ENCODE data around the gene EPN1. TPM values are rescaled to one million over a fixed set of nuclear protein-coding genes. Genes with fewer than 3 reads are reported as not detected.

EPN1 gene
- total and polyA plus RNA-seq, 8 donors: 38.4 to 102 (median 80.9) TPM

GRCh38 chr19:55645512-55645881, 29.5 kb upstream of the EPN1 start:
- Histone ChIP-seq H3K27ac (no peak overlapping the region), H3K9me3 (no peaks in the 10 kb centered on the region), H3K4me1 (peaks cover 6 to 12% (median 7%) of the 10 kb centered on the region in 3 donors)

GRCh38 chr19:55646889-55647731, 27.9 kb upstream of the EPN1 start:
- ATAC-seq (no peak), FAIRE-seq (no peak), DNase-seq (peak in 2 of 6 donors; percentile 23 to 46)
- H3K9me3 ChIP-seq: no peaks in the 10 kb centered on the region
- no peaks in the 10 kb centered on the region for H3K27me3 ChIP-seq
- H3K4me3 ChIP-seq: peak overlapping the region in 3 of 4 donors; percentile 81 to 91 (median 90)
- intact Hi-C loops (cut with DNase I): no loop called here
- TF ChIP-seq CTCF (IDR thresholded peaks at IDR 0.05): no peak
- WGBS, 2 donors: 30 to 32% methylated on average over 14 of the region's 14 CpGs
- H3K4me1 ChIP-seq: peaks cover 6 to 12% (median 7%) of the 10 kb centered on the region in 3 donors
- H3K36me3 ChIP-seq: no peaks in the 10 kb centered on the region
- peak overlapping the region in 3 of 4 donors; percentile 1 to 68 (median 60) for H3K27ac ChIP-seq

More at GRCh38 chr19:55645512-55645881, 29.5 kb upstream of the EPN1 start:
- no peak overlapping the region for H3K4me3 ChIP-seq
- no peaks in the 10 kb centered on the region for H3K36me3 ChIP-seq
- WGBS, 2 donors: 52 to 56% methylated on average over 5 of the region's 5 CpGs
- FAIRE-seq (no peak), DNase-seq (no peak), ATAC-seq (no peak)
- intact Hi-C loops (cut with DNase I): no loop called here
- H3K27me3 ChIP-seq: no peaks in the 10 kb centered on the region
- TF ChIP-seq CTCF (IDR thresholded peaks at IDR 0.05): no peak

GRCh38 chr19:55647732-55648584, 27.1 kb upstream of the EPN1 start, which contains the start of gene CCDC106:
TSS of gene CCDC106 (plus strand) at chr19:55648212. CDS start at chr19:55649047, 835 bp downstream.
- intact Hi-C loops (cut with DNase I): no loop called here
- H3K27me3 ChIP-seq: no peaks in the 10 kb centered on the region
- 1% methylated on average over 63 to 87 of the region's 87 CpGs for WGBS, 2 donors
- peaks cover 3 to 12% (median 6%) of the 10 kb centered on the region in 3 donors for H3K4me1 ChIP-seq
- peak within 1 kb of the TSS; percentile 46 to 68 (median 62) for H3K27ac ChIP-seq
- TF ChIP-seq CTCF (IDR thresholded peaks at IDR 0.05): no peak
- ATAC-seq (peak; percentile 70 to 73 (median 71)), DNase-seq (peak; percentile 63 to 88 (median 74)), FAIRE-seq (no peak)
- H3K4me3 ChIP-seq: peak within 1 kb of the TSS; percentile 81 to 93 (median 90)
- no peaks in the 10 kb centered on the region for H3K9me3 ChIP-seq
- H3K36me3 ChIP-seq: no peaks in the 10 kb centered on the region

GRCh38 chr19:55648585-55649267, 26.3 kb upstream of the EPN1 start:
- TF ChIP-seq CTCF (IDR thresholded peaks at IDR 0.05): no peak
- 36 to 40% methylated on average over 25 of the region's 25 CpGs for WGBS, 2 donors
- Histone ChIP-seq H3K4me1 (peaks cover 3 to 12% (median 6%) of the 10 kb centered on the region in 3 donors), H3K36me3 (no peaks in the 10 kb centered on the region), H3K27ac (peak overlapping the region; percentile 46 to 68 (median 62)), H3K27me3 (no peaks in the 10 kb centered on the region), H3K4me3 (peak overlapping the region; percentile 81 to 93 (median 90)), H3K9me3 (no peaks in the 10 kb centered on the region)
- DNase-seq: peak in 2 of 6 donors; percentile 50 to 75
- FAIRE-seq: no peak
- intact Hi-C loops (cut with DNase I): no loop called here
- ATAC-seq: no peak

Data from pancreas (tissue), 10 donors.